OCI-LY7 (cell line): Measurements from ENCODE around the gene NCLN. TPM values are rescaled to one million over a fixed set of nuclear protein-coding genes. Genes with fewer than 3 reads are reported as not detected.

ENCODE experiments used
- BruUV-seq: library from RNA; stranded (reverse); fragments of 400-500 nt; replicated peaks from 2 replicates; lab custom pipeline; 2021; lab: Mats Ljungman, UMichigan
- CTCF ChIA-PET: fragments of 300-600 bp; sonication (Branson Sonifier 250); formaldehyde crosslinking; loops from one replicate; lab custom pipeline; 2022; ENCODE audit warnings: antibody characterized with exemption; ENCODE audit not compliant: unreplicated experiment; lab: Charles Lee
- POLR2A ChIA-PET: fragments of 300-600 bp; sonication (Branson Sonifier 250); formaldehyde crosslinking; loops from one replicate; lab custom pipeline; 2022; ENCODE audit warnings: antibody characterized with exemption; lab: Charles Lee
- DNase-seq: peaks from one replicate; pipeline ENCODE4 v3.0.0-alpha.2; 2015; ENCODE audit warnings: low spot score
- H2AFZ ChIP-seq: fragments of 200-600 bp; sonication (generic), shearing (Covaris generic); 2 replicates; pipeline ENCODE4 v1.6.1; 2014; ENCODE audit warnings: mild to moderate bottlenecking, antibody characterized with exemption, low read length, moderate library complexity
- H3K27ac ChIP-seq: fragments of 200-600 bp; sonication (generic); 2 replicates; pipeline ENCODE4 v1.5.1; 2014; ENCODE audit warnings: mixed run types, low read depth, mild to moderate bottlenecking, moderate library complexity, low read length, inconsistent platforms; ENCODE audit not compliant: poor library complexity, severe bottlenecking
- H3K36me3 ChIP-seq: fragments of 200-600 bp; sonication (generic); 2 replicates; pipeline ENCODE4 v1.6.1; 2014; ENCODE audit warnings: mild to moderate bottlenecking, antibody characterized with exemption, low read length, moderate library complexity, mixed read lengths; ENCODE audit not compliant: insufficient read depth
- H3K4me1 ChIP-seq: fragments of 200-600 bp; sonication (generic); 2 replicates; pipeline ENCODE4 v1.5.1; 2014; ENCODE audit warnings: mild to moderate bottlenecking, low read length; ENCODE audit not compliant: insufficient read depth, poor library complexity, severe bottlenecking
- H3K4me2 ChIP-seq: fragments of 200-600 bp; sonication (generic); 2 replicates; pipeline ENCODE4 v1.6.1; 2014; ENCODE audit warnings: mild to moderate bottlenecking, low read length
- H3K4me3 ChIP-seq: fragments of 200-600 bp; sonication (generic); 2 replicates; pipeline ENCODE4 v1.5.1; 2014; ENCODE audit warnings: mild to moderate bottlenecking, low read depth, low read length; ENCODE audit not compliant: poor library complexity, severe bottlenecking
- H3K79me2 ChIP-seq: fragments of 200-600 bp; sonication (generic); 2 replicates; pipeline ENCODE4 v1.6.1; 2016; ENCODE audit warnings: low read depth, mild to moderate bottlenecking, low read length, moderate library complexity, mixed read lengths; ENCODE audit not compliant: insufficient read depth
- H3K9me2 ChIP-seq: fragments of 200-600 bp; sonication (generic); 2 replicates; pipeline ENCODE4 v1.6.1; 2016; ENCODE audit warnings: mild to moderate bottlenecking, low read length, mixed read lengths; ENCODE audit not compliant: insufficient read depth
- H3K9me3 ChIP-seq: fragments of 200-600 bp; sonication (generic); 2 replicates; pipeline ENCODE4 v1.6.1; 2014; ENCODE audit warnings: mild to moderate bottlenecking, mixed run types, low read length, mixed read lengths
- H4K20me1 ChIP-seq: fragments of 200-600 bp; sonication (generic); 2 replicates; pipeline ENCODE4 v1.6.1; 2014; ENCODE audit warnings: mild to moderate bottlenecking, antibody characterized with exemption, low read length, moderate library complexity, mixed read lengths; ENCODE audit not compliant: insufficient read depth
- CTCF ChIP-seq: fragments of 200-600 bp; sonication (generic); conservative IDR thresholded peaks from 2 replicates; pipeline ENCODE4 v1.5.1; 2014; ENCODE audit warnings: mild to moderate bottlenecking, antibody characterized with exemption, low read length, moderate library complexity, mixed read lengths
- EZH2phosphoT487 ChIP-seq: fragments of 200-600 bp; sonication (generic); IDR thresholded peaks from 2 replicates; pipeline ENCODE4 v1.6.1; 2018; ENCODE audit warnings: low read depth, borderline replicate concordance, mild to moderate bottlenecking, mixed run types, antibody characterized with exemption, low read length, moderate library complexity, mixed read lengths
- intact Hi-C: fragments of 100-400 bp; cut with micrococcal nuclease; formaldehyde crosslinking; loops from one replicate; pipeline ENCODE4 v1.10.0; 2022; ENCODE audit not compliant: unreplicated experiment
- total RNA-seq, 2 experiments: library from RNA; depleted of rRNA in 1 of 2; stranded (reverse); fragments of >200 nt in 1 of 2; shearing (Covaris generic) in 1 of 2; gene quantifications; 2 replicates each; pipeline ENCODE4 v1.2.3, GENCODE V29; 2014 to 2022

NCLN gene
- total RNA-seq, 2 experiments from 2014 or later, result 49.2 to 61.9 TPM

- no peaks in the 10 kb centered on the region for H3K36me3 ChIP-seq
- H3K27ac ChIP-seq, result no peak overlapping the region
- H3K9me3 ChIP-seq, result no peaks in the 10 kb centered on the region
- H3K4me1 ChIP-seq, result peaks cover 6% of the 10 kb centered on the region
- intact Hi-C loops, result no loop called here
- H3K4me3 ChIP-seq, result no peak overlapping the region
- no peaks in the 10 kb centered on the region for H3K9me2 ChIP-seq
- ChIA-PET CTCF (no interaction called here), POLR2A (no interaction called here)
- BruUV-seq, result no TSS peak
- no peaks in the 10 kb centered on the region for H4K20me1 ChIP-seq
- no peak for DNase-seq
- TF ChIP-seq CTCF, result no peak
- TF ChIP-seq EZH2phosphoT487, result no peak
- no peak overlapping the region for H3K4me2 ChIP-seq
- H3K79me2 ChIP-seq, result no peaks in the 10 kb centered on the region
- no peak overlapping the region for H2AFZ ChIP-seq
Observed at GRCh38 chr19:3227054-3227626, 41.4 kb downstream of the NCLN start.

- DNase-seq, result no peak
- Histone ChIP-seq H3K4me2 (no peak overlapping the region), H3K9me2 (no peaks in the 10 kb centered on the region), H3K4me1 (peaks cover 6% of the 10 kb centered on the region), H3K36me3 (no peaks in the 10 kb centered on the region), H3K27ac (no peak overlapping the region), H4K20me1 (no peaks in the 10 kb centered on the region), H3K9me3 (no peaks in the 10 kb centered on the region), H3K4me3 (no peak overlapping the region), H3K79me2 (no peaks in the 10 kb centered on the region), H2AFZ (no peak overlapping the region)
- POLR2A ChIA-PET, result no interaction called here
- intact Hi-C loops, result no loop called here
- CTCF ChIA-PET, result no interaction called here
- no TSS peak for BruUV-seq
- no peak for TF ChIP-seq CTCF
- no peak for TF ChIP-seq EZH2phosphoT487
Observed at GRCh38 chr19:3229346-3229743, 43.6 kb downstream of the NCLN start.

GRCh38 chr19:3229888-3230496 lies 44.3 kb downstream of the NCLN start:
- Histone ChIP-seq H3K27ac (no peak overlapping the region), H3K4me3 (no peak overlapping the region), H3K36me3 (no peaks in the 10 kb centered on the region), H3K4me2 (no peak overlapping the region), H3K79me2 (no peaks in the 10 kb centered on the region), H4K20me1 (no peaks in the 10 kb centered on the region), H3K9me3 (no peaks in the 10 kb centered on the region), H3K9me2 (no peaks in the 10 kb centered on the region), H2AFZ (no peak overlapping the region), H3K4me1 (peaks cover 6% of the 10 kb centered on the region)
- no TSS peak for BruUV-seq
- POLR2A ChIA-PET, result no interaction called here
- CTCF ChIA-PET, result no interaction called here
- TF ChIP-seq EZH2phosphoT487, result no peak
- TF ChIP-seq CTCF, result no peak
- intact Hi-C loops, result no loop called here
- DNase-seq, result no peak
